MM.1S (cell line): Measurements from ENCODE around the gene RHOA.

ENCODE experiments used
- CTCF ChIP-seq: fragments of 300-600 bp; sonication (generic); IDR thresholded peaks from 2 replicates; pipeline ENCODE4 v1.5.1; 2016; ENCODE audit warnings: antibody characterized with exemption, low read length, mixed read lengths
- EZH2phosphoT487 ChIP-seq: fragments of 300-600 bp; sonication (generic); IDR thresholded peaks from 2 replicates; pipeline ENCODE4 v1.6.1; 2018; ENCODE audit warnings: antibody characterized with exemption, low read length

- TF ChIP-seq CTCF = no peak
- no peak for TF ChIP-seq EZH2phosphoT487
Observed at GRCh38 chr3:49310677-49311076, 101.1 kb downstream of the RHOA start.
